Effector memory CD4-positive, alpha-beta T cell (primary cell): Measurements from ENCODE around the gene ZBTB20.
A peak's percentile ranks its signal among the peaks of the same experiment; 100 is the strongest.

Experiments used
- DNase-seq, 3 donors: peaks; one replicate each; pipeline ENCODE4 v3.0.0-alpha.2; 2020
- H3K27ac ChIP-seq: 2 replicates; pipeline ENCODE4 v1.7.0; 2013; ENCODE audit warnings: mild to moderate bottlenecking, low read length, moderate library complexity; ENCODE audit not compliant: insufficient read depth, poor library complexity, severe bottlenecking
- H3K27me3 ChIP-seq: replicated peaks from 2 replicates; pipeline ENCODE4 v1.7.0; 2013; ENCODE audit warnings: mild to moderate bottlenecking, low read length; ENCODE audit not compliant: insufficient read depth, control insufficient read depth, poor library complexity, severe bottlenecking
- H3K36me3 ChIP-seq: 2 replicates; pipeline ENCODE4 v1.7.0; 2013; ENCODE audit warnings: mild to moderate bottlenecking, low read length, moderate library complexity; ENCODE audit not compliant: control insufficient read depth, insufficient read depth
- H3K4me1 ChIP-seq: 2 replicates; pipeline ENCODE4 v1.7.0; 2013; ENCODE audit warnings: low read length, mild to moderate bottlenecking; ENCODE audit not compliant: control insufficient read depth, insufficient read depth, poor library complexity, severe bottlenecking
- H3K4me3 ChIP-seq: 2 replicates; pipeline ENCODE4 v1.7.0; 2013; ENCODE audit warnings: low read length, low read depth, mild to moderate bottlenecking; ENCODE audit not compliant: insufficient read depth, poor library complexity, severe bottlenecking
- H3K9me3 ChIP-seq: 2 replicates; pipeline ENCODE4 v1.7.0; 2013; ENCODE audit warnings: mild to moderate bottlenecking, low read length, moderate library complexity; ENCODE audit not compliant: control insufficient read depth

Gene ZBTB20

GRCh38 chr3:114400371-114400770, 746.7 kb downstream of the ZBTB20 start:
- Histone ChIP-seq H3K27ac (no peak overlapping the region), H3K9me3 (no peaks in the 10 kb centered on the region), H3K4me3 (no peak overlapping the region), H3K36me3 (no peaks in the 10 kb centered on the region), H3K27me3 (no peaks in the 10 kb centered on the region), H3K4me1 (no peaks in the 10 kb centered on the region)
- DNase-seq: no peak

DNA sequence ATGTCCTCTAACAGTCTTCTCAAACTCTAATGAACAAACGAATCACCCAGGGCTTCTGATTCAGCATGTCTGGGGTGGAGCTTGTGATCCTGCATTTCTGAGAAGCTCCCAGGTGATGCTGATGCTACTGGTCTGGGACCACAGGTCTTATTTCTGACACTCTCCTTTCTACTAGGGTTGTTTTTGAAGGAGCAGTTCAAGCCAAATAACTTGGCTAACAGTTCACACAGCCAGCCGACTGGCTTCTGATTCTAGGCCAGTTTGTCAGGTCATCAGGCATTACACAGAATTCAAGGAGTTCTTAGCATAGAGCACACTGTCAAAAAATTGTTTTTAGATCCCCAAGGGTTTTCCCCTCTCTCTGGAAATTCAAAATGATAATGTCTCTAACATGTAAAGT, 752.5 kb downstream of the ZBTB20 start:
- no peaks in the 10 kb centered on the region for H3K9me3 ChIP-seq
- H3K4me1 ChIP-seq: no peaks in the 10 kb centered on the region
- no peak for DNase-seq
- H3K36me3 ChIP-seq: no peaks in the 10 kb centered on the region
- no peaks in the 10 kb centered on the region for H3K27me3 ChIP-seq
- H3K27ac ChIP-seq: no peak overlapping the region
- H3K4me3 ChIP-seq: no peak overlapping the region

- H3K36me3 ChIP-seq: no peaks in the 10 kb centered on the region
- H3K9me3 ChIP-seq: no peaks in the 10 kb centered on the region
- no peak for DNase-seq
- H3K27ac ChIP-seq: no peak overlapping the region
- no peak overlapping the region for H3K4me3 ChIP-seq
- no peaks in the 10 kb centered on the region for H3K27me3 ChIP-seq
- H3K4me1 ChIP-seq: no peaks in the 10 kb centered on the region
Measured at GRCh38 chr3:114393367-114394072, 753.6 kb downstream of the ZBTB20 start.

- no peak for DNase-seq
- no peaks in the 10 kb centered on the region for H3K27me3 ChIP-seq
- H3K4me3 ChIP-seq: no peak overlapping the region
- H3K36me3 ChIP-seq: peaks cover 3% of the 10 kb centered on the region
- no peak overlapping the region for H3K27ac ChIP-seq
- H3K4me1 ChIP-seq: no peaks in the 10 kb centered on the region
- no peaks in the 10 kb centered on the region for H3K9me3 ChIP-seq
Measured at GRCh38 chr3:114392831-114393230, 754.3 kb downstream of the ZBTB20 start.

- no peak overlapping the region for H3K4me3 ChIP-seq
- H3K36me3 ChIP-seq: peaks cover 3% of the 10 kb centered on the region
- H3K4me1 ChIP-seq: no peaks in the 10 kb centered on the region
Measured at GRCh38 chr3:114389156-114389555, 757.9 kb downstream of the ZBTB20 start.

DNA sequence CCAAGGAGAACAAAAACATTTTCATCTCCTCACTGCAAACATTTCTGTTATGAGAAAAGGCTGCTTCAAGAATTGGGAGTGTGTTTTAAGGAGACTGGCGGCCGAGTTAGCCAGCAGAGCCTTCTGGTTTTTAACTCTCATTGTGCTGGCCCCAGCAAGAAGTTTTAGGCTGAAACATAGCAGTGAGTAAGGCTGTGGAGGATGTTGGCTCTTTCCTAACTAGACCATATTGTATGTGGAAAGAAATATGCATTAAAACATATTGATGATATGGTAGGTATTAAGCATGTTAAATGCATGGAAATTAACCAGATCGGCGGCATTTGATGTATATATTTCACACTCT, 762.6 kb downstream of the ZBTB20 start:
- Histone ChIP-seq H3K4me1 (no peaks in the 10 kb centered on the region), H3K27ac (no peak overlapping the region), H3K27me3 (no peaks in the 10 kb centered on the region), H3K4me3 (no peak overlapping the region), H3K9me3 (no peaks in the 10 kb centered on the region), H3K36me3 (peaks cover 16% of the 10 kb centered on the region)
- DNase-seq: no peak

More at GRCh38 chr3:114389156-114389555, 757.9 kb downstream of the ZBTB20 start:
- Histone ChIP-seq H3K27me3 (no peaks in the 10 kb centered on the region), H3K27ac (no peak overlapping the region), H3K9me3 (no peaks in the 10 kb centered on the region)
- DNase-seq: no peak

GRCh38 chr3:114383875-114384557, 763.1 kb downstream of the ZBTB20 start:
- Histone ChIP-seq H3K36me3 (peaks cover 19% of the 10 kb centered on the region), H3K4me3 (peak overlapping the region; percentile 43), H3K27me3 (no peaks in the 10 kb centered on the region), H3K27ac (peak overlapping the region; percentile 18), H3K9me3 (no peaks in the 10 kb centered on the region), H3K4me1 (no peaks in the 10 kb centered on the region)
- peak; percentile 8 to 38 (median 16) for DNase-seq

DNA sequence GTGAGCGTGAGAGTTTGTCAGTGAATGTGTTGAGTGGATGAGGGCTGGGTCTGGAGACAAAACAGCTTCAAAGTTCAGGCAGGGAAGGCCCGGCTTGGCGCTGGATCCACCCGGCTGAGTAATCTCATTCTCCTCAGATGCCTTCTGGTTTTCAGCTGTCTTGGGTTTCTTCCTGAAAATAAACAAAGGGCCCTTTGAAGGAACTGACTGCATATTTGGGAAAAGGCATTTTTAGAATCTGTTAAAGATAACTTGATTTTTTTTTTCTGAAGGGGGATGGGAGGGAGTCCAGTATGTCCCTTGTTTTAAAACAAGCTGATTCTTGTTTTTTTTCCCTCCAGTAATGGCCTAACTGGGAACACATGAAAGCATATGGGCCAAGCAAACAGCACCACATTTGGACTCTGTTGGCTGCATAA, 766.8 kb downstream of the ZBTB20 start:
- H3K4me1 ChIP-seq: no peaks in the 10 kb centered on the region
- H3K9me3 ChIP-seq: no peaks in the 10 kb centered on the region
- DNase-seq: no peak
- H3K4me3 ChIP-seq: no peak overlapping the region
- H3K27ac ChIP-seq: no peak overlapping the region
- H3K36me3 ChIP-seq: peaks cover 24% of the 10 kb centered on the region
- H3K27me3 ChIP-seq: no peaks in the 10 kb centered on the region

- no peak for DNase-seq
Measured at GRCh38 chr3:114379266-114379665, 767.8 kb downstream of the ZBTB20 start.

GRCh38 chr3:114378760-114379159, 768.3 kb downstream of the ZBTB20 start:
- H3K27ac ChIP-seq: no peak overlapping the region
- no peaks in the 10 kb centered on the region for H3K4me1 ChIP-seq
- H3K4me3 ChIP-seq: no peak overlapping the region
- no peaks in the 10 kb centered on the region for H3K27me3 ChIP-seq
- H3K36me3 ChIP-seq: peaks cover 24% of the 10 kb centered on the region
- H3K9me3 ChIP-seq: no peaks in the 10 kb centered on the region
- DNase-seq: no peak

More at GRCh38 chr3:114379266-114379665, 767.8 kb downstream of the ZBTB20 start:
- Histone ChIP-seq H3K27me3 (no peaks in the 10 kb centered on the region), H3K4me3 (no peak overlapping the region), H3K9me3 (no peaks in the 10 kb centered on the region), H3K4me1 (no peaks in the 10 kb centered on the region), H3K27ac (no peak overlapping the region), H3K36me3 (peaks cover 24% of the 10 kb centered on the region)
